ENCODE data around the gene UQCR11.

GRCh38 chr19:1567116-1567847, 38.0 kb downstream of the UQCR11 start:
- no peak for TF ChIP-seq CTCF (IDR thresholded peaks at IDR 0.05)
- no peak for TF ChIP-seq POLR2A (IDR thresholded peaks at IDR 0.05)

All from stomach (tissue), 4 donors.